Spleen (tissue), 11 donors: Measurements from ENCODE around the gene RNF208. TPM values are rescaled to one million over a fixed set of nuclear protein-coding genes. Genes with fewer than 3 reads are reported as not detected.

ENCODE experiments used
- DNase-seq: peaks from one replicate; pipeline ENCODE4 v3.0.0-alpha.2; 2020
- H3K27ac ChIP-seq, 8 donors: fragments of 200-600 bp; sonication (generic) in 7 of 8; 1 replicate in 4 of 8; 2 replicates in 4 of 8; pipeline versions ENCODE4 v1.5.0 to v1.8.0; 2016 to 2021; ENCODE audit warnings: inconsistent platforms in 4 of 8, mild to moderate bottlenecking in 4 of 8, moderate library complexity in 1 of 8
- H3K27me3 ChIP-seq, 7 donors: fragments of 200-600 bp; sonication (generic) in 6 of 7; replicated peaks in 1 of 7; 1 replicate in 4 of 7; 2 replicates in 3 of 7; pipeline versions ENCODE4 v1.5.0 to v1.8.0; 2016 to 2021; ENCODE audit warnings: inconsistent platforms in 3 of 7, mild to moderate bottlenecking in 1 of 7
- H3K36me3 ChIP-seq, 6 donors: fragments of 200-600 bp; sonication (generic) in 5 of 6; 1 replicate in 4 of 6; 2 replicates in 2 of 6; pipeline versions ENCODE4 v1.5.0 to v1.8.0; 2016 to 2021; ENCODE audit warnings: inconsistent platforms in 2 of 6
- H3K4me1 ChIP-seq, 6 donors: fragments of 200-600 bp; sonication (generic) in 5 of 6; 1 replicate in 3 of 6; 2 replicates in 3 of 6; pipeline versions ENCODE4 v1.5.0 to v1.8.0; 2016 to 2021; ENCODE audit warnings: inconsistent platforms in 3 of 6
- H3K4me3 ChIP-seq, 8 donors: fragments of 200-600 bp; sonication (generic) in 7 of 8; 1 replicate in 4 of 8; 2 replicates in 4 of 8; pipeline versions ENCODE4 v1.5.0 to v1.8.0; 2016 to 2021; ENCODE audit warnings: inconsistent platforms in 4 of 8, mild to moderate bottlenecking in 4 of 8, moderate library complexity in 2 of 8
- H3K9me3 ChIP-seq, 8 donors: fragments of 200-600 bp; sonication (generic) in 7 of 8; 1 replicate in 4 of 8; 2 replicates in 4 of 8; pipeline versions ENCODE4 v1.5.0 to v1.8.0; 2016 to 2021; ENCODE audit warnings: inconsistent platforms in 4 of 8
- POLR2A ChIP-seq, 3 donors: fragments of 450-650 bp; IDR thresholded peaks; one replicate each; pipeline ENCODE4 v1.5.1; 2017; ENCODE audit warnings: antibody characterized with exemption in 3 of 3, mild to moderate bottlenecking in 1 of 3
- POLR2AphosphoS5 ChIP-seq, 3 donors: sonication (generic); formaldehyde crosslinking; IDR thresholded peaks; one replicate each; pipeline ENCODE4 v1.5.1; 2017; ENCODE audit warnings: antibody characterized with exemption in 3 of 3
- WGBS, 5 donors: extraction: QIAGEN DNeasy Blood & Tissue Kit in 3 of 5; methylation state at CpG; one replicate each; pipeline versions ENCODE4 v1.1.5 to v1.1.7; 2013 to 2018; 5-methylcytosine and 5-hydroxymethylcytosine counted together
- intact Hi-C: fragments of 100-400 bp; cut with DNase I; formaldehyde crosslinking; loops from one replicate; pipeline ENCODE4 v1.15.0; 2023; ENCODE audit warnings: low total_unique reads
- polyA plus RNA-seq, 3 donors: library from polyadenylated mRNA; stranded (reverse); fragments of 200-250 nt; gene quantifications; one replicate each; pipeline ENCODE4 v1.2.1, GENCODE V29; 2013
- total RNA-seq, 7 donors: library from RNA; depleted of rRNA in 3 of 7; stranded (reverse); fragments of >200 nt in 3 of 7; fragmentation: NEBNext Ultra II Directional in 4 of 7; extraction: Animal tissue kit (Norgen Biotek cat#: 25700) in 4 of 7; gene quantifications; one replicate each; pipeline versions ENCODE4 v1.1.0 to v1.2.1, GENCODE V29; 2016 to 2021
- TF ChIP-seq, protein P1 (sequence below), 11 experiments: fragments of 200-600 bp in 7 of 11; fragments of 450-650 bp in 4 of 11; sonication (generic) in 4 of 11; IDR thresholded peaks in 8 of 11; conservative IDR thresholded peaks in 3 of 11; 1 replicate in 7 of 11; 2 replicates in 4 of 11; pipeline versions ENCODE4 v1.4.0 to v1.8.0; 2016 to 2021; ENCODE audit warnings: antibody characterized with exemption in 11 of 11, inconsistent platforms in 4 of 11, mild to moderate bottlenecking in 1 of 11
- donor health status: healthy with polysubstance abuse.
- donor health status: DM: no; HTN: no; CAD: no; lungs with moderate emphysema.
- donor health status: DM: no; HTN: no; CAD: no.
- donor health status: Bipolar disorder and iron deficiency.
- donor health status: healthy.
- donor health status: DM: no; HTN: no; CAD: no.
- donor health status: DM: yes; HTN: yes; CAD: no.

Gene RNF208
- total and polyA plus RNA-seq, 10 donors: 1.2 to 6.2 (median 2.7) TPM

DNA sequence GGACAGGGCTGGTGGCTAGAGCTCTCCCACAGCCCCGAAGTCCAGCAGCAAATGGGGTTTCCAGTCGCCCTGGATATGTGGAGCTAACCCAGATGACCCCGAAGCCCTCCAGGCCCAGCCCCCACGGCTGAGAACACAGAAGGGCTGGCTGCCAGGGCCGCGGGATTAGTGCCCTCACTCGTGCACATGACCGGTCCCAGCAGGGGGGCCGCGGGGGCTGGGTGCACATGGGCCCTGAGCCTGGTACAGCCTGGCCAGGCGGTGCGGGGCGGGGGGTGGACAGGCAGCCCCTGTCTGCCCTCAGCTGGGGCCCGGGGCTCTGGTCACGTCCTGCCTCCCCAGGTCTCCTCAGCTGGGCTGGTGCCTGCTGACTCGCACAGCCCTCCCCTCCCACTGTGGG lies 27.7 kb downstream of the RNF208 start:
- H3K27me3 ChIP-seq: peaks cover 0 to 4% (median 0%) of the 10 kb centered on the region in 7 donors
- H3K27ac ChIP-seq: no peak overlapping the region
- H3K9me3 ChIP-seq: no peaks in the 10 kb centered on the region
- WGBS, 5 donors: 75 to 91% (median 86%) methylated on average over 14 to 16 of the region's 16 CpGs; no CpG with 5 or more reads in 1 of the 5 donors
- TF ChIP-seq, protein P1, sequence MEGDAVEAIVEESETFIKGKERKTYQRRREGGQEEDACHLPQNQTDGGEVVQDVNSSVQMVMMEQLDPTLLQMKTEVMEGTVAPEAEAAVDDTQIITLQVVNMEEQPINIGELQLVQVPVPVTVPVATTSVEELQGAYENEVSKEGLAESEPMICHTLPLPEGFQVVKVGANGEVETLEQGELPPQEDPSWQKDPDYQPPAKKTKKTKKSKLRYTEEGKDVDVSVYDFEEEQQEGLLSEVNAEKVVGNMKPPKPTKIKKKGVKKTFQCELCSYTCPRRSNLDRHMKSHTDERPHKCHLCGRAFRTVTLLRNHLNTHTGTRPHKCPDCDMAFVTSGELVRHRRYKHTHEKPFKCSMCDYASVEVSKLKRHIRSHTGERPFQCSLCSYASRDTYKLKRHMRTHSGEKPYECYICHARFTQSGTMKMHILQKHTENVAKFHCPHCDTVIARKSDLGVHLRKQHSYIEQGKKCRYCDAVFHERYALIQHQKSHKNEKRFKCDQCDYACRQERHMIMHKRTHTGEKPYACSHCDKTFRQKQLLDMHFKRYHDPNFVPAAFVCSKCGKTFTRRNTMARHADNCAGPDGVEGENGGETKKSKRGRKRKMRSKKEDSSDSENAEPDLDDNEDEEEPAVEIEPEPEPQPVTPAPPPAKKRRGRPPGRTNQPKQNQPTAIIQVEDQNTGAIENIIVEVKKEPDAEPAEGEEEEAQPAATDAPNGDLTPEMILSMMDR (IDR thresholded peaks at IDR 0.05 in 8 of 11, conservative IDR thresholded peaks at IDR 0.05 in 3 of 11): no peak
- no peak for TF ChIP-seq POLR2AphosphoS5 (IDR thresholded peaks at IDR 0.05)
- no peak for TF ChIP-seq POLR2A (IDR thresholded peaks at IDR 0.05)
- H3K4me1 ChIP-seq: peaks cover 15 to 66% (median 39%) of the 10 kb centered on the region in 6 donors
- no peak for DNase-seq
- peaks cover 0 to 30% (median 14%) of the 10 kb centered on the region in 6 donors for H3K36me3 ChIP-seq
- no peak overlapping the region for H3K4me3 ChIP-seq
- intact Hi-C loops: no loop called here

DNA sequence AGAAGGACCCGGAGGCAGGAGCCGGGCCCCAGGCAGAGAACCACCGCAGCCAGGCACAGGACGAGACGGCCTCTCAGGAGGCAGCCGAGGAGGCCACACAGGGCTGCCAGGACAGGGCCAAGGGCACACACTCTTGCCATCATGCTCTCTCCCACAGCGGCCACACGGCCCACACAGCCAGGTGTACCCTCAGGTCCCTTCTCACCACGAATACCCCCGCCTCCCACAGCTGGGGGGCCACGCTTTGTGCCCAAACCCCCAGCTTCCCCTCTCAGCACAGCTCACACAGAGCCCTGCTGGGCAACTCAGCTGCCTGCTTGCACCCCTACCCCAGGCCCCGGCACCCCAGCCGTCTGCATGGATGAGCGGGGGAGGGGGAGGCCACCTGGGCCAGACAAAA lies 28.3 kb downstream of the RNF208 start:
- no peaks in the 10 kb centered on the region for H3K27me3 ChIP-seq
- TF ChIP-seq POLR2A (IDR thresholded peaks at IDR 0.05): no peak
- TF ChIP-seq, protein P1 (IDR thresholded peaks at IDR 0.05 in 8 of 11, conservative IDR thresholded peaks at IDR 0.05 in 3 of 11): no peak
- no peak for TF ChIP-seq POLR2AphosphoS5 (IDR thresholded peaks at IDR 0.05)
- H3K27ac ChIP-seq: no peak overlapping the region
- H3K4me1 ChIP-seq: peaks cover 13 to 66% (median 37%) of the 10 kb centered on the region in 6 donors
- WGBS, 5 donors: 77 to 93% (median 89%) methylated on average over 8 to 14 of the region's 14 CpGs
- intact Hi-C loops: no loop called here
- peaks cover 0 to 30% (median 14%) of the 10 kb centered on the region in 6 donors for H3K36me3 ChIP-seq
- no peaks in the 10 kb centered on the region for H3K9me3 ChIP-seq
- DNase-seq: no peak
- H3K4me3 ChIP-seq: no peak overlapping the region

DNA sequence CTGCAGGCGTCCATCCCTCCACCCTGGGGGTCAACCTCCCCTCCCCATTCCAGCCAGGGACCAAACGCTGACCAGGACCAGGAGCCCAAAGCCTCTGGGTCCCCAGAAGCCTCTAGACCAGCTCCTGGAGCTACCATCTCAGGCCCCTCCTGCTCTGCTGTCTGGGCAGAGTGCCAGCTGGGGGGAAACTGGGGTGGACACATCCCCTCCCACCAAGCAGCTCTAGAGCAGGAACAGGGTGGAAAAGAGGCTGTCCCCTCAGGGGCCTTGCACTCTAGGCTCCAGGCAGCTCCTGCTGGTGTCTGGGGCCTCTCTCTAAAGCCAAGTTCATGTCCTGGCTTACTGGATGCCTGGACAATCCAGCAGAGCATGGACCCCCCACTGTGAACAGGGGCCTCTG lies 29.2 kb downstream of the RNF208 start:
- WGBS, 5 donors: 70 to 91% (median 87%) methylated on average over 2 of the region's 2 CpGs; no CpG with 5 or more reads in 1 of the 5 donors
- no peak for TF ChIP-seq POLR2AphosphoS5 (IDR thresholded peaks at IDR 0.05)
- TF ChIP-seq, protein P1 (IDR thresholded peaks at IDR 0.05 in 8 of 11, conservative IDR thresholded peaks at IDR 0.05 in 3 of 11): no peak
- no peak for TF ChIP-seq POLR2A (IDR thresholded peaks at IDR 0.05)
- peaks cover 0 to 30% (median 14%) of the 10 kb centered on the region in 6 donors for H3K36me3 ChIP-seq
- H3K4me3 ChIP-seq: no peak overlapping the region
- intact Hi-C loops: no loop called here
- no peaks in the 10 kb centered on the region for H3K9me3 ChIP-seq
- no peaks in the 10 kb centered on the region for H3K27me3 ChIP-seq
- peak overlapping the region in 1 of 8 donors; percentile 97 for H3K27ac ChIP-seq
- no peak for DNase-seq
- peaks cover 13 to 62% (median 31%) of the 10 kb centered on the region in 6 donors for H3K4me1 ChIP-seq

DNA sequence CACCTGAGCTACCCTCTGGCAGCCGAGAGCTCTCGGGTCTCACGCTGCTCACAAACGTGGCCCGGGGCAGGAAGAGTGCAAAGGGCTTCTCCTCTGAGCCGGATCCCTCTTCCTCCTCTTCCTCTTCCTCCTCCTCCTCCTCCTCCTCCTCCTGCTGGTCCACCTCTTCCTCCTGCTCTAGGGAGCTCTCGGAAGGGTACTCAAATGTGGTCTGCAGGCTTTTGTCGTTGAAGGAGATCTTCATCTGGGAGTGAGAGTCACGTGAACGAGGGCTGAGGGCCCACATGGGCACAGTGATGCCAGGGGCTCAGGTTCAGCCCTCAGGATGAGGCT lies 29.6 kb downstream of the RNF208 start:
- WGBS, 5 donors: 74 to 89% (median 79%) methylated on average over 10 of the region's 10 CpGs
- DNase-seq: no peak
- H3K27me3 ChIP-seq: no peaks in the 10 kb centered on the region
- intact Hi-C loops: no loop called here
- peaks cover 0 to 32% (median 14%) of the 10 kb centered on the region in 6 donors for H3K36me3 ChIP-seq
- H3K27ac ChIP-seq: peak overlapping the region in 1 of 8 donors; percentile 97
- H3K4me1 ChIP-seq: peaks cover 18 to 62% (median 32%) of the 10 kb centered on the region in 6 donors
- H3K4me3 ChIP-seq: no peak overlapping the region
- no peak for TF ChIP-seq POLR2A (IDR thresholded peaks at IDR 0.05)
- TF ChIP-seq POLR2AphosphoS5 (IDR thresholded peaks at IDR 0.05): no peak
- TF ChIP-seq, protein P1 (IDR thresholded peaks at IDR 0.05 in 8 of 11, conservative IDR thresholded peaks at IDR 0.05 in 3 of 11): no peak
- no peaks in the 10 kb centered on the region for H3K9me3 ChIP-seq
